ENCODE data around the gene ARHGAP10. TPM values are rescaled to one million over a fixed set of nuclear protein-coding genes. Genes with fewer than 3 reads are reported as not detected.

ARHGAP10 gene
- total and polyA plus RNA-seq, 3 experiments from 2014 or later = 8.6 to 14.0 (median 9.7) TPM

GRCh38 chr4:147846318-147847155, 114.6 kb downstream of the ARHGAP10 start:
- Mint-ChIP-seq H3K4me3 (no peak overlapping the region), H3K27me3 (no peaks in the 10 kb centered on the region), H3K9me3 (no peaks in the 10 kb centered on the region), H3K36me3 (peaks cover 12 to 19% (median 13%) of the 10 kb centered on the region in 3 donors), H3K4me1 (no peaks in the 10 kb centered on the region), H3K27ac (no peak overlapping the region)
- H3K4me3 ChIP-seq (ENCODE audit: low read length) = no peak overlapping the region
- ChIA-PET CTCF (interaction anchor here (1.5 to 2.9 kb wide), 2 partner anchors 20 to 115 kb away, joined by 4 to 13 read pairs; partner anchors contain the start of gene ARHGAP10), POLR2A (no interaction called here)
- H3K4me1 ChIP-seq (ENCODE audit: insufficient read depth, low read length) = no peaks in the 10 kb centered on the region
- no peak overlapping the region for H3K27ac ChIP-seq (ENCODE audit: low read depth, low read length)
- DNase-seq = peak in 3 of 5 donors; percentile 26 to 60 (median 52)
- no peaks in the 10 kb centered on the region for H3K36me3 ChIP-seq (ENCODE audit: insufficient read depth, low read length)
- H3K9me3 ChIP-seq (ENCODE audit: low read length) = no peaks in the 10 kb centered on the region
- H3K27me3 ChIP-seq (ENCODE audit: insufficient read depth, low read length, poor library complexity, severe bottlenecking) = no peaks in the 10 kb centered on the region

GRCh38 chr4:147847751-147848590, 116.1 kb downstream of the ARHGAP10 start:
- Mint-ChIP-seq H3K27ac (no peak overlapping the region), H3K4me1 (no peaks in the 10 kb centered on the region), H3K9me3 (no peaks in the 10 kb centered on the region), H3K27me3 (no peaks in the 10 kb centered on the region), H3K36me3 (peaks cover 9 to 19% (median 10%) of the 10 kb centered on the region in 3 donors), H3K4me3 (no peak overlapping the region)
- Histone ChIP-seq H3K9me3 (ENCODE audit: low read length) (no peaks in the 10 kb centered on the region), H3K27me3 (ENCODE audit: insufficient read depth, low read length, poor library complexity, severe bottlenecking) (no peaks in the 10 kb centered on the region), H3K4me3 (ENCODE audit: low read length) (no peak overlapping the region), H3K4me1 (ENCODE audit: insufficient read depth, low read length) (no peaks in the 10 kb centered on the region), H3K36me3 (ENCODE audit: insufficient read depth, low read length) (no peaks in the 10 kb centered on the region), H3K27ac (ENCODE audit: low read depth, low read length) (no peak overlapping the region)
- CTCF ChIA-PET = interaction anchor here (0.7 kb wide), 1 partner anchor 8 kb away, joined by 3 read pairs; no protein-coding TSS in a partner anchor
- DNase-seq = no peak
- POLR2A ChIA-PET = no interaction called here

- no peaks in the 10 kb centered on the region for H3K36me3 ChIP-seq (ENCODE audit: insufficient read depth, low read length)
- no peaks in the 10 kb centered on the region for H3K9me3 Mint-ChIP-seq
Observed at GRCh38 chr4:147848634-147849033, 116.7 kb downstream of the ARHGAP10 start.

GRCh38 chr4:147851135-147851534, 119.2 kb downstream of the ARHGAP10 start:
- CTCF ChIA-PET = interaction anchor here (1.3 to 1.4 kb wide), 2 partner anchors 15 to 144 kb away, joined by 4 to 6 read pairs; no protein-coding TSS in a partner anchor

More at GRCh38 chr4:147848634-147849033, 116.7 kb downstream of the ARHGAP10 start:
- Histone ChIP-seq H3K4me1 (ENCODE audit: insufficient read depth, low read length) (no peaks in the 10 kb centered on the region), H3K27ac (ENCODE audit: low read depth, low read length) (no peak overlapping the region), H3K4me3 (ENCODE audit: low read length) (no peak overlapping the region), H3K9me3 (ENCODE audit: low read length) (no peaks in the 10 kb centered on the region), H3K27me3 (ENCODE audit: insufficient read depth, low read length, poor library complexity, severe bottlenecking) (no peaks in the 10 kb centered on the region)
- H3K4me3 Mint-ChIP-seq = no peak overlapping the region
- H3K36me3 Mint-ChIP-seq = peaks cover 9 to 19% (median 10%) of the 10 kb centered on the region in 3 donors
- H3K27me3 Mint-ChIP-seq = no peaks in the 10 kb centered on the region
- H3K4me1 Mint-ChIP-seq = no peaks in the 10 kb centered on the region
- ChIA-PET POLR2A (no interaction called here), CTCF (interaction anchor here (0.7 kb wide), 1 partner anchor 9 kb away, joined by 3 read pairs; no protein-coding TSS in a partner anchor)
- DNase-seq = no peak
- H3K27ac Mint-ChIP-seq = no peak overlapping the region

GRCh38 chr4:147853706-147854105, 121.8 kb downstream of the ARHGAP10 start:
- Histone ChIP-seq H3K9me3 (ENCODE audit: low read length) (no peaks in the 10 kb centered on the region), H3K27ac (ENCODE audit: low read depth, low read length) (no peak overlapping the region), H3K4me1 (ENCODE audit: insufficient read depth, low read length) (no peaks in the 10 kb centered on the region), H3K4me3 (ENCODE audit: low read length) (no peak overlapping the region), H3K27me3 (ENCODE audit: insufficient read depth, low read length, poor library complexity, severe bottlenecking) (no peaks in the 10 kb centered on the region), H3K36me3 (ENCODE audit: insufficient read depth, low read length) (no peaks in the 10 kb centered on the region)
- H3K9me3 Mint-ChIP-seq = no peaks in the 10 kb centered on the region
- H3K4me1 Mint-ChIP-seq = no peaks in the 10 kb centered on the region
- DNase-seq = no peak
- CTCF ChIA-PET = interaction anchor here (1.2 kb wide), 1 partner anchor 163 kb away, joined by 3 read pairs; no protein-coding TSS in a partner anchor
- peaks cover 6 to 16% (median 9%) of the 10 kb centered on the region in 3 donors for H3K36me3 Mint-ChIP-seq
- no peaks in the 10 kb centered on the region for H3K27me3 Mint-ChIP-seq
- POLR2A ChIA-PET = no interaction called here
- no peak overlapping the region for H3K27ac Mint-ChIP-seq
- no peak overlapping the region for H3K4me3 Mint-ChIP-seq

More at GRCh38 chr4:147851135-147851534, 119.2 kb downstream of the ARHGAP10 start:
- no peak for DNase-seq
- Mint-ChIP-seq H3K4me1 (no peaks in the 10 kb centered on the region), H3K27ac (no peak overlapping the region), H3K4me3 (no peak overlapping the region), H3K36me3 (peaks cover 9 to 19% (median 10%) of the 10 kb centered on the region in 3 donors), H3K9me3 (no peaks in the 10 kb centered on the region), H3K27me3 (no peaks in the 10 kb centered on the region)
- Histone ChIP-seq H3K9me3 (ENCODE audit: low read length) (no peaks in the 10 kb centered on the region), H3K27ac (ENCODE audit: low read depth, low read length) (no peak overlapping the region), H3K36me3 (ENCODE audit: insufficient read depth, low read length) (no peaks in the 10 kb centered on the region), H3K4me3 (ENCODE audit: low read length) (no peak overlapping the region), H3K4me1 (ENCODE audit: insufficient read depth, low read length) (no peaks in the 10 kb centered on the region), H3K27me3 (ENCODE audit: insufficient read depth, low read length, poor library complexity, severe bottlenecking) (no peaks in the 10 kb centered on the region)
- POLR2A ChIA-PET = no interaction called here

GRCh38 chr4:147854154-147854553, 122.3 kb downstream of the ARHGAP10 start:
- CTCF ChIA-PET = interaction anchor here (1.2 to 1.3 kb wide), 2 partner anchors 12 to 164 kb away, joined by 3 to 9 read pairs; no protein-coding TSS in a partner anchor
- no peaks in the 10 kb centered on the region for H3K9me3 ChIP-seq (ENCODE audit: low read length)
- no peaks in the 10 kb centered on the region for H3K27me3 Mint-ChIP-seq
- no peaks in the 10 kb centered on the region for H3K9me3 Mint-ChIP-seq
- DNase-seq = no peak
- H3K27ac ChIP-seq (ENCODE audit: low read depth, low read length) = no peak overlapping the region
- no peak overlapping the region for H3K27ac Mint-ChIP-seq
- no peaks in the 10 kb centered on the region for H3K4me1 Mint-ChIP-seq
- no peak overlapping the region for H3K4me3 Mint-ChIP-seq
- H3K4me3 ChIP-seq (ENCODE audit: low read length) = no peak overlapping the region
- no peaks in the 10 kb centered on the region for H3K4me1 ChIP-seq (ENCODE audit: insufficient read depth, low read length)
- H3K27me3 ChIP-seq (ENCODE audit: insufficient read depth, low read length, poor library complexity, severe bottlenecking) = no peaks in the 10 kb centered on the region
- POLR2A ChIA-PET = no interaction called here
- H3K36me3 Mint-ChIP-seq = peaks cover 6 to 17% (median 9%) of the 10 kb centered on the region in 3 donors
- no peaks in the 10 kb centered on the region for H3K36me3 ChIP-seq (ENCODE audit: insufficient read depth, low read length)

- ChIA-PET CTCF (interaction anchor here (0.6 to 3.3 kb wide), 2 partner anchors 11 to 258 kb away, joined by 3 to 20 read pairs; no protein-coding TSS in a partner anchor), POLR2A (no interaction called here)
Observed at GRCh38 chr4:147855571-147856009, 123.7 kb downstream of the ARHGAP10 start.

More at GRCh38 chr4:147855571-147856009, 123.7 kb downstream of the ARHGAP10 start:
- Mint-ChIP-seq H3K4me1 (no peaks in the 10 kb centered on the region), H3K36me3 (peaks cover 0 to 10% (median 3%) of the 10 kb centered on the region in 3 donors), H3K4me3 (no peak overlapping the region), H3K27ac (peak overlapping the region in 1 of 8 donors; percentile 21), H3K27me3 (no peaks in the 10 kb centered on the region), H3K9me3 (no peaks in the 10 kb centered on the region)
- Histone ChIP-seq H3K27me3 (ENCODE audit: insufficient read depth, low read length, poor library complexity, severe bottlenecking) (no peaks in the 10 kb centered on the region), H3K9me3 (ENCODE audit: low read length) (no peaks in the 10 kb centered on the region), H3K4me1 (ENCODE audit: insufficient read depth, low read length) (no peaks in the 10 kb centered on the region), H3K27ac (ENCODE audit: low read depth, low read length) (no peak overlapping the region), H3K4me3 (ENCODE audit: low read length) (no peak overlapping the region), H3K36me3 (ENCODE audit: insufficient read depth, low read length) (no peaks in the 10 kb centered on the region)
- DNase-seq = no peak
